ENCODE data around the gene FBXW8. TPM values are rescaled to one million over a fixed set of nuclear protein-coding genes. Genes with fewer than 3 reads are reported as not detected.

The FBXW8 gene
- polyA plus RNA-seq, 1 donor (not counting 4 experiments of a cell fraction or from before 2014, with no cell fraction given), result 5.0 TPM

DNA sequence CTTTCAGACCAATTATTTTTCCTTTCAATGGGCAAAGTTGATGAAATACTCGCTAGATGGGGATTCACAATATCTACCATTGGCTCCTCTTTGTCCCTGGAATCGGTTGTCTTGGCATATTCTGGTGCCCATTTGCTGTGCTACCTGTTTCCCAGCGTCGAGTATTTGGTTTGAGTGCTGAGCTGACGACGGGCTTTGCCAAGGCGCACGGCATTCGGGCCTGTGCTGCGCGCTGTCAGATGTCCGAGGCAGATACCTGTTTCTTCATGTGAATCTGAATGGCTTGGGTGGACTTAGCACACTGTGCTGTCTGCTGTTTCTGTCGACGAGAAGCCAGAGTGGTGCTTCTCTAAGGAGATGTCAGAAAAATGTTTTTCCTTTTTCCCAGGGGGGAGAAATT lies 107.5 kb downstream of the FBXW8 start:
- Histone ChIP-seq H3K9me3 (ENCODE audit: control insufficient read depth, low read depth, low read length) (no peaks in the 10 kb centered on the region), H3K9me1 (ENCODE audit: control insufficient read depth, extremely low read depth, insufficient read depth, low read length) (peaks cover under 1% of the 10 kb centered on the region), H3K79me2 (ENCODE audit: control insufficient read depth, insufficient read depth, low read length) (no peaks in the 10 kb centered on the region), H2AFZ (ENCODE audit: control insufficient read depth, low read length) (no peak overlapping the region), H3K27me3 (ENCODE audit: control insufficient read depth, extremely low read depth, insufficient read depth, low read length) (no peaks in the 10 kb centered on the region), H3K4me2 (ENCODE audit: control insufficient read depth, extremely low read depth, insufficient read depth, low read depth, low read length) (no peak overlapping the region), H3K4me3 (ENCODE audit: control insufficient read depth in 2 of 3, extremely low read depth in 1 of 3, insufficient read depth in 2 of 3, low read depth in 1 of 3, low read length in 3 of 3) (no peak overlapping the region), H3K27ac (ENCODE audit: control insufficient read depth, insufficient read depth, low read length) (no peak overlapping the region), H4K20me1 (ENCODE audit: control insufficient read depth, extremely low read depth, insufficient read depth, low read length) (no peaks in the 10 kb centered on the region), H3K36me3 (ENCODE audit: control insufficient read depth in 2 of 2, extremely low read depth in 1 of 2, insufficient read depth in 2 of 2, low read length in 2 of 2) (peaks cover 3 to 11% of the 10 kb centered on the region in 2 experiments), H3K4me1 (ENCODE audit: control insufficient read depth, extremely low read depth, insufficient read depth, low read length) (peaks cover 2% of the 10 kb centered on the region), H3K9ac (ENCODE audit: control insufficient read depth, extremely low read depth, insufficient read depth, low read length) (no peak overlapping the region)
- FAIRE-seq (no peak), DNase-seq (ENCODE audit: low read depth, low spot score) (no peak)
- TF ChIP-seq, protein P1, sequence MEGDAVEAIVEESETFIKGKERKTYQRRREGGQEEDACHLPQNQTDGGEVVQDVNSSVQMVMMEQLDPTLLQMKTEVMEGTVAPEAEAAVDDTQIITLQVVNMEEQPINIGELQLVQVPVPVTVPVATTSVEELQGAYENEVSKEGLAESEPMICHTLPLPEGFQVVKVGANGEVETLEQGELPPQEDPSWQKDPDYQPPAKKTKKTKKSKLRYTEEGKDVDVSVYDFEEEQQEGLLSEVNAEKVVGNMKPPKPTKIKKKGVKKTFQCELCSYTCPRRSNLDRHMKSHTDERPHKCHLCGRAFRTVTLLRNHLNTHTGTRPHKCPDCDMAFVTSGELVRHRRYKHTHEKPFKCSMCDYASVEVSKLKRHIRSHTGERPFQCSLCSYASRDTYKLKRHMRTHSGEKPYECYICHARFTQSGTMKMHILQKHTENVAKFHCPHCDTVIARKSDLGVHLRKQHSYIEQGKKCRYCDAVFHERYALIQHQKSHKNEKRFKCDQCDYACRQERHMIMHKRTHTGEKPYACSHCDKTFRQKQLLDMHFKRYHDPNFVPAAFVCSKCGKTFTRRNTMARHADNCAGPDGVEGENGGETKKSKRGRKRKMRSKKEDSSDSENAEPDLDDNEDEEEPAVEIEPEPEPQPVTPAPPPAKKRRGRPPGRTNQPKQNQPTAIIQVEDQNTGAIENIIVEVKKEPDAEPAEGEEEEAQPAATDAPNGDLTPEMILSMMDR (optimal IDR thresholded peaks at IDR 0.05 in 1 of 3, IDR thresholded peaks at IDR 0.05 in 1 of 3, conservative IDR thresholded peaks at IDR 0.05 in 1 of 3; ENCODE audit: extremely low read depth in 1 of 3, insufficient read depth in 2 of 3, low read length in 3 of 3), result no peak
- no peak for TF ChIP-seq EZH2 (IDR thresholded peaks at IDR 0.05; ENCODE audit: low read length)
- dilution Hi-C loops (cut with MboI; ENCODE audit: extremely low pct_ligation_motif_present, low sequenced_read_pairs), result no loop called here

DNA sequence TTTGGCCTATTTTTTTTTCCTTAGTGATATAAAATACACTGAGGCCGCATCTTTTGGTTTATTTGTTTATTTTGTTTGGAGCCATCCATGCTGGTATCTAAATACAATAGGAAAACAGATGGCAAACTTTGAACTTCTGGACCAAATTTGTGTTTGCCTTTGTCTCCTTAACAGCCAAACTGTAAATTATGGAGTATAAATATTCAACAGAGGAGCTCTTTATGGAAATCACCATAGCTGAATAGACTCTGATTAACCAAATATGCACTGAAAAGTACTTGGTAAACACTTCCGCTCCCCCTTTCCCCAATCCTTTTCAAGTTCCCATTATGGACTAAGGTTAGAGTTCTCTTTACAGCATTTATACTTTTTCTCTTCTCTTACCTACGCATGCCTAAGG lies 107.9 kb downstream of the FBXW8 start:
- no peak for FAIRE-seq
- H2AFZ ChIP-seq (ENCODE audit: control insufficient read depth, low read length), result no peak overlapping the region
- no peak overlapping the region for H3K4me2 ChIP-seq (ENCODE audit: control insufficient read depth, extremely low read depth, insufficient read depth, low read depth, low read length)
- H3K36me3 ChIP-seq (ENCODE audit: control insufficient read depth in 2 of 2, extremely low read depth in 1 of 2, insufficient read depth in 2 of 2, low read length in 2 of 2), result peaks cover 3 to 11% of the 10 kb centered on the region in 2 experiments
- H3K9ac ChIP-seq (ENCODE audit: control insufficient read depth, extremely low read depth, insufficient read depth, low read length), result no peak overlapping the region
- H4K20me1 ChIP-seq (ENCODE audit: control insufficient read depth, extremely low read depth, insufficient read depth, low read length), result no peaks in the 10 kb centered on the region
- dilution Hi-C loops (cut with MboI; ENCODE audit: extremely low pct_ligation_motif_present, low sequenced_read_pairs), result no loop called here
- H3K27ac ChIP-seq (ENCODE audit: control insufficient read depth, insufficient read depth, low read length), result no peak overlapping the region
- H3K9me1 ChIP-seq (ENCODE audit: control insufficient read depth, extremely low read depth, insufficient read depth, low read length), result no peaks in the 10 kb centered on the region
- H3K27me3 ChIP-seq (ENCODE audit: control insufficient read depth, extremely low read depth, insufficient read depth, low read length), result no peaks in the 10 kb centered on the region
- H3K4me3 ChIP-seq (ENCODE audit: control insufficient read depth in 2 of 3, extremely low read depth in 1 of 3, insufficient read depth in 2 of 3, low read depth in 1 of 3, low read length in 3 of 3), result no peak overlapping the region
- TF ChIP-seq, protein P1 (optimal IDR thresholded peaks at IDR 0.05 in 1 of 3, IDR thresholded peaks at IDR 0.05 in 1 of 3, conservative IDR thresholded peaks at IDR 0.05 in 1 of 3; ENCODE audit: extremely low read depth in 1 of 3, insufficient read depth in 2 of 3, low read length in 3 of 3), result no peak
- TF ChIP-seq EZH2 (IDR thresholded peaks at IDR 0.05; ENCODE audit: low read length), result no peak
- no peaks in the 10 kb centered on the region for H3K79me2 ChIP-seq (ENCODE audit: control insufficient read depth, insufficient read depth, low read length)
- no peaks in the 10 kb centered on the region for H3K9me3 ChIP-seq (ENCODE audit: control insufficient read depth, low read depth, low read length)
- no peak for DNase-seq (ENCODE audit: low read depth, low spot score)
- H3K4me1 ChIP-seq (ENCODE audit: control insufficient read depth, extremely low read depth, insufficient read depth, low read length), result no peaks in the 10 kb centered on the region

Data from keratinocyte (primary cell).